K562 (cell line): ENCODE measurements around the gene KRTAP19-7. TPM values are rescaled to one million over a fixed set of nuclear protein-coding genes. Genes with fewer than 3 reads are reported as not detected.

Experiments
- ATAC-seq: fragments of 200-7000 bp; cut with Tn5 transposase; 3 replicates; pipeline ENCODE4 v1.9.1; 2020; ENCODE audit warnings: moderate library complexity
- BruUV-seq: library from RNA; stranded (reverse); fragments of 400-500 nt; replicated peaks from 2 replicates; lab custom pipeline; 2021; lab: Mats Ljungman, UMichigan
- CTCF ChIA-PET: fragments of 300-600 bp; formaldehyde crosslinking; extraction: SDS; loops from one replicate; lab custom pipeline; 2021; ENCODE audit warnings: low intra/inter-chr PET ratio; lab: Yijun Ruan, JAX
- POLR2A ChIA-PET: fragments of 300-600, 350-650 bp; sonication (Branson Sonifier 250); formaldehyde crosslinking; extraction: SDS; loops from one replicate; lab custom pipeline; 2021; ENCODE audit warnings: antibody characterized with exemption, inconsistent platforms; lab: Yijun Ruan, JAX
- DNase-seq, 4 experiments: peaks; one replicate each; pipeline versions ENCODE4 v3.0.0 to v3.0.0-alpha.2; 2011 to 2018; ENCODE audit warnings: low spot score in 3 of 4, mixed read lengths in 3 of 4; ENCODE audit errors: extremely low read depth in 1 of 4
- FAIRE-seq: peaks from 2 replicates; lab custom pipeline; 2011; peaks lifted over from hg19 to GRCh38; lab: Jason Lieb, UNC
- H2AFZ ChIP-seq: 2 replicates; pipeline ENCODE4 v1.6.0; 2011; ENCODE audit warnings: low read depth, low read length, control low read depth, inconsistent platforms
- H3K27ac ChIP-seq: fragments of 200-600 bp; 3 replicates; pipeline ENCODE4 v1.8.0; 2011; ENCODE audit warnings: low read depth, mild to moderate bottlenecking, control low read depth, inconsistent platforms, low read length, moderate library complexity, mixed read lengths; ENCODE audit errors: extremely low read depth
- H3K27me3 ChIP-seq, 2 experiments: fragments of 300-600 bp in 1 of 2; 2 replicates in 1 of 2; 3 replicates in 1 of 2; pipeline versions ENCODE4 v1.6.0 to v1.8.0; 2011; ENCODE audit warnings: inconsistent platforms in 2 of 2, low read length in 2 of 2, mild to moderate bottlenecking in 1 of 2, mixed read lengths in 1 of 2, moderate library complexity in 1 of 2; ENCODE audit not compliant: control insufficient read depth in 2 of 2, insufficient read depth in 2 of 2
- H3K36me3 ChIP-seq: fragments of 300-600 bp; 3 replicates; pipeline ENCODE4 v1.8.0; 2011; ENCODE audit warnings: mild to moderate bottlenecking, low read length, inconsistent platforms; ENCODE audit not compliant: control insufficient read depth, insufficient read depth
- H3K4me1 ChIP-seq, 2 experiments: fragments of 200-600 bp in 1 of 2; replicated peaks in 1 of 2; 2 replicates in 1 of 2; 3 replicates in 1 of 2; pipeline versions ENCODE4 v1.5.1 to v1.8.0; 2011; ENCODE audit warnings: inconsistent platforms in 2 of 2, low read length in 2 of 2, mild to moderate bottlenecking in 1 of 2, mixed read lengths in 1 of 2, moderate library complexity in 1 of 2; ENCODE audit not compliant: control insufficient read depth in 2 of 2, insufficient read depth in 2 of 2
- H3K4me2 ChIP-seq: 2 replicates; pipeline ENCODE4 v1.6.1; 2011; ENCODE audit warnings: low read length, control low read depth, inconsistent platforms, mixed read lengths; ENCODE audit not compliant: insufficient read depth
- H3K4me3 ChIP-seq: fragments of 200-600 bp; sonication (generic), shearing (Covaris generic); 2 replicates; pipeline ENCODE4 v1.5.1; 2016; ENCODE audit warnings: control low read depth, inconsistent platforms
- H3K79me2 ChIP-seq: fragments of 200-600 bp; 3 replicates; pipeline ENCODE4 v1.8.0; 2011; ENCODE audit warnings: low read length, inconsistent platforms; ENCODE audit not compliant: control insufficient read depth, insufficient read depth
- H3K9ac ChIP-seq, 2 experiments: 2 replicates each; pipeline versions ENCODE4 v1.6.0 to v1.6.1; 2011; ENCODE audit warnings: low read depth in 2 of 2, low read length in 2 of 2, control low read depth in 1 of 2, inconsistent platforms in 1 of 2, mild to moderate bottlenecking in 1 of 2, mixed read lengths in 1 of 2; ENCODE audit not compliant: insufficient read depth in 1 of 2
- H3K9me1 ChIP-seq: one replicate; pipeline ENCODE4 v1.6.0; 2011; ENCODE audit warnings: inconsistent platforms, mild to moderate bottlenecking, low read length, moderate library complexity; ENCODE audit not compliant: control insufficient read depth, insufficient read depth
- H3K9me3 ChIP-seq: replicated peaks from 2 replicates; pipeline ENCODE4 v1.5.1; 2011; ENCODE audit warnings: low read depth, low read length, inconsistent platforms; ENCODE audit not compliant: control insufficient read depth, insufficient read depth
- H4K20me1 ChIP-seq: replicated peaks from 2 replicates; pipeline ENCODE4 v1.6.1; 2011; ENCODE audit warnings: low read length, inconsistent platforms, mixed read lengths; ENCODE audit not compliant: control insufficient read depth, insufficient read depth
- FOXJ2 ChIP-seq: fragments of 200-800 bp; sonication (Bioruptor generic); IDR thresholded peaks from 2 replicates; pipeline ENCODE4 v1.6.1; 2016; ENCODE audit warnings: missing genetic modification characterization, missing compliant biosample characterization
- PRPF4 ChIP-seq: fragments of 200-400 bp; formaldehyde crosslinking; IDR thresholded peaks from one replicate; pipeline ENCODE4 v1.6.1; 2017; ENCODE audit warnings: low read length, low read depth, mild to moderate bottlenecking; ENCODE audit not compliant: insufficient read depth, poor library complexity, severe bottlenecking
- ZNF707 ChIP-seq: fragments of 250-450 bp; sonication (Bioruptor Pico); conservative IDR thresholded peaks from 2 replicates; pipeline ENCODE4 v1.8.0; 2022; ENCODE audit warnings: inconsistent platforms, mild to moderate bottlenecking, moderate library complexity
- WGBS: fragments of 100-300 bp; shearing (Covaris generic); methylation state at CpG from one replicate; pipeline ENCODE4 v1.1.6; 2016; ENCODE audit warnings: low coverage, mixed read lengths; ENCODE audit not compliant: insufficient coverage; ENCODE audit errors: missing lambda C conversion rate; 5-methylcytosine and 5-hydroxymethylcytosine counted together
- in situ Hi-C: fragments of 300-500 bp; cut with MboI; formaldehyde crosslinking; loops from 4 replicates; pipeline ENCODE4 v1.15.0; 2018; ENCODE audit warnings: inconsistent platforms, mixed read lengths
- intact Hi-C: fragments of 100-400 bp; cut with micrococcal nuclease; formaldehyde crosslinking; loops from 2 replicates; pipeline ENCODE4 v1.14.2; 2022
- polyA plus RNA-seq, 8 experiments: library from polyadenylated mRNA; depleted of rRNA in 4 of 8; stranded (reverse) in 5 of 8; unstranded in 3 of 8; fragments of >200 nt; fragmentation: Nextera tagmentation in 2 of 8; fragmentation: Illumina TruSeq in 1 of 8; extraction: Ambion mirVana in 2 of 8; extraction: Trizol in 1 of 8; gene quantifications; 2 replicates each; pipeline versions ENCODE4 v1.2.1 to v1.2.3, GENCODE V29; 2011 to 2014; ENCODE audit warnings: inconsistent platforms in 1 of 8, missing spikeins in 1 of 8
- small RNA-seq: library from RNA; depleted of rRNA; stranded (forward); fragments of <200 nt; gene quantifications from one replicate; pipeline ENCODE3, GENCODE V24; 2014
- total RNA-seq, 7 experiments: library from RNA; depleted of rRNA in 6 of 7; stranded (reverse); fragments of >200 nt in 6 of 7; fragmentation: Illumina TruSeq in 2 of 7; extraction: Trizol in 2 of 7; gene quantifications; 2 replicates each; pipeline versions ENCODE4 v1.2.1 to v1.2.3, GENCODE V29; 2011 to 2021; ENCODE audit warnings: low replicate concordance in 1 of 7

Gene KRTAP19-7
- total and polyA plus RNA-seq, 9 of the 15 experiments (the other 6 are each of a cell fraction or from before 2014, with no cell fraction given), result not detected

- H3K4me2 ChIP-seq, result no peak overlapping the region
- in situ Hi-C loops (no loop called here), intact Hi-C loops (no loop called here)
- FAIRE-seq (no peak), DNase-seq (no peak), ATAC-seq (no peak)
- no peak overlapping the region for H3K4me3 ChIP-seq
- no peaks in the 10 kb centered on the region for H3K4me1 ChIP-seq
- no peaks in the 10 kb centered on the region for H3K36me3 ChIP-seq
- H2AFZ ChIP-seq, result no peak overlapping the region
- no peaks in the 10 kb centered on the region for H4K20me1 ChIP-seq
- no peaks in the 10 kb centered on the region for H3K79me2 ChIP-seq
- ChIA-PET CTCF (no interaction called here), POLR2A (no interaction called here)
- no peaks in the 10 kb centered on the region for H3K9me1 ChIP-seq
- H3K9ac ChIP-seq, result no peak overlapping the region
- H3K27me3 ChIP-seq, result no peaks in the 10 kb centered on the region
- no peak overlapping the region for H3K27ac ChIP-seq
- TF ChIP-seq PRPF4 (no peak), FOXJ2 (no peak), ZNF707 (no peak)
- H3K9me3 ChIP-seq, result no peaks in the 10 kb centered on the region
- BruUV-seq, result no TSS peak
- WGBS, result 0% methylated on average over 1 of the region's 1 CpG
These were observed 45.4 kb downstream of the KRTAP19-7 start for GRCh38 chr21:30515681-30516080.

Small RNAs within 50 kb of the gene (small RNA-seq; reads per million reads assigned to genes)
- gene AP000567.1 (not detected), gene KRTAP19-10P (not detected), gene KRTAP19-11P (not detected), gene KRTAP22-1 (not detected), gene KRTAP22-2 (not detected)

Other genes starting within 250 kb of the KRTAP19-7 start
Only the 7 nearest of the 26 such genes appear.
- not detected in 2 replicates for gene KRTAP19-6, start 19.4 kb downstream of the KRTAP19-7 start, total RNA-seq (2014; rRNA removed)
- gene KRTAP19-6, start 19.4 kb downstream of the KRTAP19-7 start, total RNA-seq (2014; rRNA removed; fragmentation: Illumina TruSeq; extraction: Trizol), result not detected in 2 replicates
- not detected in 2 replicates for gene KRTAP19-6, start 19.4 kb downstream of the KRTAP19-7 start, total RNA-seq (2015; rRNA removed; fragmentation: Illumina TruSeq; extraction: Trizol)
- gene KRTAP19-6, start 19.4 kb downstream of the KRTAP19-7 start, total RNA-seq (2021), result not detected in 2 replicates
- gene KRTAP19-6, start 19.4 kb downstream of the KRTAP19-7 start, polyA plus RNA-seq (2011; rRNA removed), result not detected in 2 replicates
- not detected in 2 replicates for gene KRTAP19-6, start 19.4 kb downstream of the KRTAP19-7 start, polyA plus RNA-seq (2014; fragmentation: Illumina TruSeq; extraction: Trizol)
- gene KRTAP19-6, start 19.4 kb downstream of the KRTAP19-7 start, polyA plus RNA-seq (2014; fragmentation: Nextera tagmentation; extraction: Ambion mirVana), result not detected
- not detected in 2 replicates for gene KRTAP19-6, start 19.4 kb downstream of the KRTAP19-7 start, polyA plus RNA-seq (2014; rRNA removed)
- gene KRTAP22-2, start 29.1 kb upstream of the KRTAP19-7 start, total RNA-seq (2014; rRNA removed), result not detected in 2 replicates
- gene KRTAP22-2, start 29.1 kb upstream of the KRTAP19-7 start, total RNA-seq (2014; rRNA removed; fragmentation: Illumina TruSeq; extraction: Trizol), result not detected in 2 replicates
- not detected in 2 replicates for gene KRTAP22-2, start 29.1 kb upstream of the KRTAP19-7 start, total RNA-seq (2015; rRNA removed; fragmentation: Illumina TruSeq; extraction: Trizol)
- gene KRTAP22-2, start 29.1 kb upstream of the KRTAP19-7 start, total RNA-seq (2021), result not detected in 2 replicates
- gene KRTAP22-2, start 29.1 kb upstream of the KRTAP19-7 start, polyA plus RNA-seq (2011; rRNA removed), result not detected in 2 replicates
- gene KRTAP22-2, start 29.1 kb upstream of the KRTAP19-7 start, polyA plus RNA-seq (2014; fragmentation: Illumina TruSeq; extraction: Trizol), result not detected in 2 replicates
- not detected for gene KRTAP22-2, start 29.1 kb upstream of the KRTAP19-7 start, polyA plus RNA-seq (2014; fragmentation: Nextera tagmentation; extraction: Ambion mirVana)
- not detected in 2 replicates for gene KRTAP22-2, start 29.1 kb upstream of the KRTAP19-7 start, polyA plus RNA-seq (2014; rRNA removed)
- gene KRTAP6-3, start 31.1 kb upstream of the KRTAP19-7 start, total RNA-seq (2014; rRNA removed), result 0.23 TPM in 1 of 2 replicates, not detected in the other
- not detected in 2 replicates for gene KRTAP6-3, start 31.1 kb upstream of the KRTAP19-7 start, total RNA-seq (2014; rRNA removed; fragmentation: Illumina TruSeq; extraction: Trizol)
- gene KRTAP6-3, start 31.1 kb upstream of the KRTAP19-7 start, total RNA-seq (2015; rRNA removed; fragmentation: Illumina TruSeq; extraction: Trizol), result not detected in 2 replicates
- not detected in 2 replicates for gene KRTAP6-3, start 31.1 kb upstream of the KRTAP19-7 start, total RNA-seq (2021)
- not detected in 2 replicates for gene KRTAP6-3, start 31.1 kb upstream of the KRTAP19-7 start, polyA plus RNA-seq (2011; rRNA removed)
- gene KRTAP6-3, start 31.1 kb upstream of the KRTAP19-7 start, polyA plus RNA-seq (2014; fragmentation: Illumina TruSeq; extraction: Trizol), result not detected in 2 replicates
- not detected for gene KRTAP6-3, start 31.1 kb upstream of the KRTAP19-7 start, polyA plus RNA-seq (2014; fragmentation: Nextera tagmentation; extraction: Ambion mirVana)
- gene KRTAP6-3, start 31.1 kb upstream of the KRTAP19-7 start, polyA plus RNA-seq (2014; rRNA removed), result not detected in 2 replicates
- not detected in 2 replicates for gene KRTAP6-2, start 37.6 kb upstream of the KRTAP19-7 start, total RNA-seq (2014; rRNA removed)
- not detected in 2 replicates for gene KRTAP6-2, start 37.6 kb upstream of the KRTAP19-7 start, total RNA-seq (2014; rRNA removed; fragmentation: Illumina TruSeq; extraction: Trizol)
- not detected in 2 replicates for gene KRTAP6-2, start 37.6 kb upstream of the KRTAP19-7 start, total RNA-seq (2015; rRNA removed; fragmentation: Illumina TruSeq; extraction: Trizol)
- not detected in 2 replicates for gene KRTAP6-2, start 37.6 kb upstream of the KRTAP19-7 start, total RNA-seq (2021)
- gene KRTAP6-2, start 37.6 kb upstream of the KRTAP19-7 start, polyA plus RNA-seq (2011; rRNA removed), result not detected in 2 replicates
- not detected in 2 replicates for gene KRTAP6-2, start 37.6 kb upstream of the KRTAP19-7 start, polyA plus RNA-seq (2014; fragmentation: Illumina TruSeq; extraction: Trizol)
- not detected for gene KRTAP6-2, start 37.6 kb upstream of the KRTAP19-7 start, polyA plus RNA-seq (2014; fragmentation: Nextera tagmentation; extraction: Ambion mirVana)
- gene KRTAP6-2, start 37.6 kb upstream of the KRTAP19-7 start, polyA plus RNA-seq (2014; rRNA removed), result not detected in 2 replicates
- not detected in 2 replicates for gene KRTAP22-1, start 39.8 kb upstream of the KRTAP19-7 start, total RNA-seq (2014; rRNA removed)
- not detected in 2 replicates for gene KRTAP22-1, start 39.8 kb upstream of the KRTAP19-7 start, total RNA-seq (2014; rRNA removed; fragmentation: Illumina TruSeq; extraction: Trizol)
- gene KRTAP22-1, start 39.8 kb upstream of the KRTAP19-7 start, total RNA-seq (2015; rRNA removed; fragmentation: Illumina TruSeq; extraction: Trizol), result not detected in 2 replicates
- gene KRTAP22-1, start 39.8 kb upstream of the KRTAP19-7 start, total RNA-seq (2021), result not detected in 2 replicates
- gene KRTAP22-1, start 39.8 kb upstream of the KRTAP19-7 start, polyA plus RNA-seq (2011; rRNA removed), result not detected in 2 replicates
- not detected in 2 replicates for gene KRTAP22-1, start 39.8 kb upstream of the KRTAP19-7 start, polyA plus RNA-seq (2014; fragmentation: Illumina TruSeq; extraction: Trizol)
- not detected for gene KRTAP22-1, start 39.8 kb upstream of the KRTAP19-7 start, polyA plus RNA-seq (2014; fragmentation: Nextera tagmentation; extraction: Ambion mirVana)
- not detected in 2 replicates for gene KRTAP22-1, start 39.8 kb upstream of the KRTAP19-7 start, polyA plus RNA-seq (2014; rRNA removed)
- not detected in 2 replicates for gene KRTAP6-1, start 52.6 kb upstream of the KRTAP19-7 start, total RNA-seq (2014; rRNA removed)
- not detected in 2 replicates for gene KRTAP6-1, start 52.6 kb upstream of the KRTAP19-7 start, total RNA-seq (2014; rRNA removed; fragmentation: Illumina TruSeq; extraction: Trizol)
- gene KRTAP6-1, start 52.6 kb upstream of the KRTAP19-7 start, total RNA-seq (2015; rRNA removed; fragmentation: Illumina TruSeq; extraction: Trizol), result not detected in 2 replicates
- not detected in 2 replicates for gene KRTAP6-1, start 52.6 kb upstream of the KRTAP19-7 start, total RNA-seq (2021)
- not detected in 2 replicates for gene KRTAP6-1, start 52.6 kb upstream of the KRTAP19-7 start, polyA plus RNA-seq (2011; rRNA removed)
- not detected in 2 replicates for gene KRTAP6-1, start 52.6 kb upstream of the KRTAP19-7 start, polyA plus RNA-seq (2014; fragmentation: Illumina TruSeq; extraction: Trizol)
- not detected for gene KRTAP6-1, start 52.6 kb upstream of the KRTAP19-7 start, polyA plus RNA-seq (2014; fragmentation: Nextera tagmentation; extraction: Ambion mirVana)
- gene KRTAP6-1, start 52.6 kb upstream of the KRTAP19-7 start, polyA plus RNA-seq (2014; rRNA removed), result not detected in 2 replicates
- not detected in 2 replicates for gene KRTAP20-1, start 55.1 kb upstream of the KRTAP19-7 start, total RNA-seq (2014; rRNA removed)
- gene KRTAP20-1, start 55.1 kb upstream of the KRTAP19-7 start, total RNA-seq (2014; rRNA removed; fragmentation: Illumina TruSeq; extraction: Trizol), result not detected in 2 replicates
- gene KRTAP20-1, start 55.1 kb upstream of the KRTAP19-7 start, total RNA-seq (2015; rRNA removed; fragmentation: Illumina TruSeq; extraction: Trizol), result not detected in 2 replicates
- not detected in 2 replicates for gene KRTAP20-1, start 55.1 kb upstream of the KRTAP19-7 start, total RNA-seq (2021)
- not detected in 2 replicates for gene KRTAP20-1, start 55.1 kb upstream of the KRTAP19-7 start, polyA plus RNA-seq (2011; rRNA removed)
- gene KRTAP20-1, start 55.1 kb upstream of the KRTAP19-7 start, polyA plus RNA-seq (2014; fragmentation: Illumina TruSeq; extraction: Trizol), result not detected in 2 replicates
- not detected for gene KRTAP20-1, start 55.1 kb upstream of the KRTAP19-7 start, polyA plus RNA-seq (2014; fragmentation: Nextera tagmentation; extraction: Ambion mirVana)
- gene KRTAP20-1, start 55.1 kb upstream of the KRTAP19-7 start, polyA plus RNA-seq (2014; rRNA removed), result not detected in 2 replicates